ENCODE measurements around the gene MOGAT2. TPM values are rescaled to one million over a fixed set of nuclear protein-coding genes. Genes with fewer than 3 reads are reported as not detected.
"Not testable (repeated sequence)": the region's sequence is repeated elsewhere in the genome, so short reads cannot be mapped to it uniquely, and the experiment has no call there.

Gene MOGAT2
- polyA plus RNA-seq, 4 donors, result 0.64 to 1.7 (median 1.6) TPM

DNA sequence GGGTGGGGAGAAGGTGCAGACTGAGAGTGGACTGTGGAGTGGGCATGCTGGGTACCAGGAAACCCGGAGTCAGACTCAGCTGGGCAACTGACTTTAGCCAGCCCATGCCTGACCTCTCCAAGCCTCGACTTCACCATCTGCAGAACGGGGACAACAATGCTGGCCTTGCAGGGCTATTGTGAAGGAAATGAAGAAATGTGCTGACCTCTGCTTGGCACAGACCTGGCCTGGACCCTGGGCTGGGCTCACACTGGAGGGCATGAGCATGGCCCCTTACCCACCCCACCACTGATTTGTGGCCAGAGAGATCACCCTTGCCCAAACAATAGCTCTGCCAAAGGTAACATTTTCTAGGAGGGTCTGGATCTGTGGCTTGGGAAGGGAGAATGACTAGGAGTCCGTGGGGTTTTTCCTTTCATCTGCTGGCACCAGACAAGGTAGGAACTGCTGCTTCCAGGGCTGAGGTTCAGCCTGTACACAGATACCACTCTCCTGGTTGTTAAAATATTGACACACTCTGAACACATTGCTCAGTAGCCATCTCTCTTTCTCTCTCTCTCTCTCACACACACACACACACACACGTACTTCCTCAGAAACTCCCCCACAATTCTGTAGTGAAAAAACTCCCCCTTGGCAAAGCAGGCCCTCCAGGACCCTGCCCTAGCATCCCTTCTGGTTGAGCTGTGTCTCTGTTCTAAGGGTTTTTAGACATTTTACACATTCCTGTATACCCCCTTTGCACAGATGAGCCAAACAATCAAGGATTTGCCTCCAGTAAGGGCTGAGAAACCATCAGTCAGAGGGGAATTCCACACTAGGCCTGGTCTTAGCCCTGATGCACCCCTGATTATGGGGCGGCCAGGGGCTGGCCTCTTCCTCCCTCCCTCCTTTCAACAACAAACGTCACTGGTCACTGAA, 1.0 kb downstream of the MOGAT2 start:
- no peak for DNase-seq (ENCODE audit: low read depth in 4 of 4, low spot score in 3 of 4)

DNA sequence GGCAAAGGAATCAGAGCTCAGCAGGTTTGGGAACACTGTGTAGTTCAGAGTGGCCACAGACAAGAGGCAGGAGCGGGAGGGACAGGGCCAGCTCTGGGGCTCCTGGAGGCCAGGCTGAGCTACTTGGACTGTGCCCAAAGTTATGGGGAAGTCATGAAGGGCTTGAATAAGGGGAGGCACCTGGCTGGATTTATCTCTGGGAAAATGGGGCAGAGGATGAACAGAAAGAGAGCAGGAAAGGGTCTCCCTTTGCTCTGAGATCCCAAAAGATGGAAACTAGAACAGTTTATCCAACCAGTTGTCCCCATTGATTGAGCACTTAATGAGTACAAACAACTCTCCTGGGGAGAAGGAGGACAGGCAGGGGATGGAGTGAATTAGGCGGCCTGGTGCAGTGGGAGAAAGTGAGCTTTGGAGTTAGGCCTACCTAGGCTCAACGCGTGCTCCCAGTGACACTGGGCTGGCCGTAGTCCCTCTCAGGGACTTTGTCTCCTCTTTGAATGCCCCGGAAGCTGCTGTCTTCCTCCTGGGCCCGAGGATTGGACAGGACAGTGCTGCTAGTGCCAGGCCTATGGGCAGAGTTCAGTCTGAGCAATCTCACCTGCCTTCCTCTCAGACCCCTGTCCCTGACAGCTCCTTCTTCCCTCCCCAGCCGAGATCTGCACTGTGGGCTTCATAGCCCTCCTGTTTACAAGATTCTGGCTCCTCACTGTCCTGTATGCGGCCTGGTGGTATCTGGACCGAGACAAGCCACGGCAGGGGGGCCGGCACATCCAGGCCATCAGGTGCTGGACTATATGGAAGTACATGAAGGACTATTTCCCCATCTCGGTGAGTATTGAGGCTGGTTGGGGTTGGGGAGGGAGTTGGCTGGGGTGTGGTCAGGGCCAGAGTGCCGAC, 2.0 kb downstream of the MOGAT2 start:
- no peak for DNase-seq (ENCODE audit: low read depth in 4 of 4, low spot score in 3 of 4)

DNA sequence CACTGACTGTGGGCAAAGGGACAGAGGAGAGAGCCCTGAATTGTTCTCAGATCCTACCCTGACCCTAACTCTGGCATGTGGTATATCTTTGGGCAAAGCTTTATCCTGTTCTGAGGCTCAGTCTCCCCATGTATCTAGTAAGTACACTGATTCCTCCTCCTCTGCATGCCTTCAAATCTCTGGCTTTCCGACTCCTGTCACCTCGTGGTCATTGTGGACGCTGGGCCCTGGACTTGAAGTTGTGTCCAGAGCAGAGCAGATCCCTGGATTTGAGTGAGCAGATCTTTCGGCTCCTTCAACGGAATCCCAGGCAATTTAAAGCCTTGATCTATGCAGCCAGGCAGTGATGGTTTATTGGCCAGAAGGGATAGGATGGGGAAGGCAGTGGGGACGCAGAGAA, 3.0 kb downstream of the MOGAT2 start:
- DNase-seq (ENCODE audit: low read depth in 4 of 4, low spot score in 3 of 4), result no peak

- no peak for DNase-seq (ENCODE audit: low read depth in 4 of 4, low spot score in 3 of 4)
These were observed 4.4 kb downstream of the MOGAT2 start for GRCh38 chr11:75721852-75722668.

GRCh38 chr11:75722669-75723042, 5.0 kb downstream of the MOGAT2 start:
- no peak for DNase-seq (ENCODE audit: low read depth in 4 of 4, low spot score in 3 of 4)

- no peak for DNase-seq (ENCODE audit: low read depth in 4 of 4, low spot score in 3 of 4)
These were observed 8.1 kb downstream of the MOGAT2 start for GRCh38 chr11:75725547-75726320.

DNA sequence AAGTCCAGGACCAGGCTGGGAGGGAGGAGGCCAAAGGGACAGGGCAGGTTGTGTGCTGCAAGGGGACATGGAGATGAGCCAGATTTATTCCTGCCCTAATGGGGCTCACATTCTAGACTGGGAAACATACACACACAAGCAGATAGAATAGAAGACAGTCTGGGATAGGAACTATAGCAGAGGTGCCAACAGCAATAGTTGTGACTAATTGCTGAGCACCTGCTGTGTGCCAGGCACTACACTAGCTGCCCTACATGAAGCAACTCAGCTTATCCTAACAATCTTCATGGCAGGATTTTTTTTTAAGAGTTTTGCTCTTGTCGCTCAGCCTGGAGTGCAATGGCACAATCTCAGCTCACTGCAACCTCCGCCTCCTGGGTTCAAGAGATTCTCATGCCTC, 11.4 kb downstream of the MOGAT2 start:
- no peak for DNase-seq (ENCODE audit: low read depth in 4 of 4, low spot score in 3 of 4)

- DNase-seq (ENCODE audit: low read depth in 4 of 4, low spot score in 3 of 4), result no peak
These were observed 13.5 kb downstream of the MOGAT2 start for GRCh38 chr11:75731095-75731494.

- DNase-seq (ENCODE audit: low read depth in 4 of 4, low spot score in 3 of 4), result no peak
These were observed 15.4 kb downstream of the MOGAT2 start for GRCh38 chr11:75733071-75733430.

- DNase-seq (ENCODE audit: low read depth in 4 of 4, low spot score in 3 of 4), result no peak
These were observed 15.9 kb downstream of the MOGAT2 start for GRCh38 chr11:75733431-75734107.

- DNase-seq (ENCODE audit: low read depth in 4 of 4, low spot score in 3 of 4), result no peak
These were observed 17.0 kb downstream of the MOGAT2 start for GRCh38 chr11:75734491-75735180.

DNA sequence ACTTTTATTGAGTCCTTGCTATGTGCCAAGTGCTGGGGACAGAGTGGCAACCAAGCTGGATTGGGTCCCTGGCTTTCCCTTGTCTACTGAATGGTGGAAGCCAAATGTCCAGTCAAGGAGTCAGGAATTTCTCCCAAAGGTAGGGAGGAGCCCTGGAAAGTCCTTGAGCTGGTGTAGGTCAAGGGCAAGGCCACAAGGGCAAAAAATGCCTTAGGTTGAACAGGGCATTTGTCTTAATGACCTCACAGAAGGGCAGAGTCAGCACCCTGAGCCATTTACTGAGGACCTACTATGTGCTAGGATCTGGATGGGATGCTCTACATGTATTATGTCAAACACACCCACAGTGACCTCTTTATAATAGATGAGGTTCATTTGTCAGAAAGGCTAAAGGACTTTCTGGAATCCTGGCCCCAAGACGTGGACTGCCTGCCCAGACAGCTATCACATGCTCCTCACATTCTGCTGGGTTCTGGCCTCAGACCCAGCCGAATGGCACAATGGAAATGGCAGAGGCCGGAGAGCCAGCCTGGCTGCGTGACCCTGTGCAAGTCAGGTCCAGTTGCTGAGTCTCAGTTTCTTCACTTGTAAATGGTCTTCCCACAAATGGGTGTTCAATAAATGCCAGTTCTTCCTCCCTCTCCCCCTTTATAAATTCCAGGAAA, 17.7 kb downstream of the MOGAT2 start:
- DNase-seq (ENCODE audit: low read depth in 4 of 4, low spot score in 3 of 4), result no peak

GRCh38 chr11:75737314-75737713, 19.7 kb downstream of the MOGAT2 start:
- no peak for DNase-seq (ENCODE audit: low read depth in 4 of 4, low spot score in 3 of 4)

DNA sequence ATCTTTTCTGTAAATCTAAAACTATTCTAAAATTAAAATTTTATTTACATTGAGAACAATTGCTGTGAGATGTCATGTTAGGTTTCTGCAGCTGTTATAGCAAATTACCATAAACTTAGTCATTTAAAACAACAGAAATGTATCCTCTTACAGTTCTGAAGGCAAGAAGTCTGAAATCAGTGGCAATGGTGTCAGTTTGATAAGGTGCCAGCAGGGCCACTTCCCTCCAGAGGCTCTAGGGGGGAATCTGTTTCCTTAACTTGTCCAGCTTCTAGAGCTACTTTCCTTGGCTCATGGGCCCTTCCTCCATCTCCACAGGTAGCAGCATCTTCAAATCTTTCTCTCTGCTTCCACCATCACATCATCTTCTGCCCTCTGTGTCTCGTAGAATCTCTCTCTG, 23.0 kb downstream of the MOGAT2 start:
- no peak for DNase-seq (ENCODE audit: low read depth in 4 of 4, low spot score in 3 of 4)

- DNase-seq (ENCODE audit: low read depth in 4 of 4, low spot score in 3 of 4), result not testable (repeated sequence)
These were observed 25.5 kb downstream of the MOGAT2 start for GRCh38 chr11:75743159-75743558.

- no peak for DNase-seq (ENCODE audit: low read depth in 4 of 4, low spot score in 3 of 4)
These were observed 26.3 kb downstream of the MOGAT2 start for GRCh38 chr11:75743711-75744563.

DNA sequence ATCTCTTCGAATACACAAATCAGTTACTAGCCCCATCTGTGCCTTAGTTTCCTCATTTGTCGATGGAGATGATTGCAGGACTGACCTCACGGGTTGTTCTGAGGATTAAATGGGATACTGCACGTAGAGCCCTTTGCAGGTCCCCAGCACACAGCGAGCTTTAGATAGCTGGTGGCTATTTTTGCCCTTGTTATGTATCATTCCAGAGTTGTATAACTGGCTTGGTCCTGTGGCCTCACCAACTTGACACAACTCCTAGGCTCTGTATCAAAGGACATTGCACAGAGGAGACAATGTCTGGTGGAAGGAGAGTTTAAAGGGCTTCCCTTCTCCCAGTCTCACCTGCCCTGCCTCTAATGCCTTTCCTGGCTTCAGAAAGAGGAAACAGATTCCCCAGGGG, 28.2 kb downstream of the MOGAT2 start:
- no peak for DNase-seq (ENCODE audit: low read depth in 4 of 4, low spot score in 3 of 4)

Data from right renal pelvis (tissue), 4 donors.